HepG2 (cell line): ENCODE measurements around the gene ZNF22. TPM values are rescaled to one million over a fixed set of nuclear protein-coding genes. Genes with fewer than 3 reads are reported as not detected.

Source experiments
- CENPX ChIP-seq: sonication (generic); formaldehyde crosslinking; IDR thresholded peaks from 2 replicates; pipeline ENCODE4 v1.9.0; 2021; ENCODE audit warnings: mild to moderate bottlenecking, missing genetic modification reagents, moderate library complexity
- MNT ChIP-seq: fragments of 450-650 bp; IDR thresholded peaks from 2 replicates; pipeline ENCODE4 v1.6.1; 2016
- MXI1 ChIP-seq: IDR thresholded peaks from 3 replicates; pipeline ENCODE4 v1.6.1; 2012; ENCODE audit warnings: low read depth, low read length, inconsistent platforms, borderline replicate concordance
- PCBP2 ChIP-seq: fragments of 200-400 bp; formaldehyde crosslinking; optimal IDR thresholded peaks from 2 replicates; pipeline ENCODE3; 2018; ENCODE audit warnings: low read length, low read depth; ENCODE audit not compliant: poor library complexity, severe bottlenecking
- RAD21 ChIP-seq: fragments of 450-650 bp; formaldehyde crosslinking; IDR thresholded peaks from 2 replicates; pipeline ENCODE4 v1.5.0; 2020; ENCODE audit warnings: mild to moderate bottlenecking
- RELA ChIP-seq: sonication (generic); formaldehyde crosslinking; IDR thresholded peaks from 2 replicates; pipeline ENCODE4 v1.4.0; 2020; ENCODE audit warnings: missing genetic modification reagents
- RFX3 ChIP-seq: IDR thresholded peaks from 2 replicates; pipeline ENCODE4 v1.6.1; 2016; ENCODE audit warnings: missing biosample characterization, missing genetic modification reagents
- RXRB ChIP-seq: IDR thresholded peaks from 2 replicates; pipeline ENCODE4 v1.6.1; 2016; ENCODE audit warnings: borderline replicate concordance, missing genetic modification reagents, missing compliant biosample characterization
- SKIL ChIP-seq: sonication (generic); formaldehyde crosslinking; IDR thresholded peaks from 2 replicates; pipeline ENCODE4 v1.8.0; 2022; ENCODE audit warnings: missing genetic modification reagents, mild to moderate bottlenecking, moderate library complexity, borderline replicate concordance
- SMAD1 ChIP-seq: sonication (generic); formaldehyde crosslinking; IDR thresholded peaks from 2 replicates; pipeline ENCODE4 v1.4.0; 2020; ENCODE audit warnings: missing genetic modification reagents, low read depth, mild to moderate bottlenecking, borderline replicate concordance
- ZFP36 ChIP-seq: fragments of 150-350 bp; IDR thresholded peaks from 2 replicates; pipeline ENCODE4 v1.6.1; 2018; ENCODE audit warnings: borderline replicate concordance, low read length, low read depth; ENCODE audit not compliant: partially characterized antibody
- ZFP36L2 ChIP-seq: sonication (generic); formaldehyde crosslinking; IDR thresholded peaks from 2 replicates; pipeline ENCODE4 v1.4.0; 2020; ENCODE audit warnings: missing genetic modification reagents
- ZFP90 ChIP-seq: sonication (generic); formaldehyde crosslinking; IDR thresholded peaks from 2 replicates; pipeline ENCODE4 v1.8.0; 2022; ENCODE audit warnings: missing genetic modification reagents, mild to moderate bottlenecking, inconsistent platforms, borderline replicate concordance
- ZFP91 ChIP-seq: sonication (generic); formaldehyde crosslinking; IDR thresholded peaks from 2 replicates; pipeline ENCODE4 v1.9.0; 2022; ENCODE audit warnings: missing genetic modification reagents, mild to moderate bottlenecking, borderline replicate concordance
- ZNF12 ChIP-seq: sonication (generic); formaldehyde crosslinking; IDR thresholded peaks from 2 replicates; pipeline ENCODE4 v1.5.0; 2020; ENCODE audit warnings: missing genetic modification reagents
- ZNF205 ChIP-seq: IDR thresholded peaks from 2 replicates; pipeline ENCODE4 v1.6.1; 2018; ENCODE audit warnings: missing biosample characterization, missing genetic modification reagents
- ZNF24 ChIP-seq: fragments of 450-650 bp; IDR thresholded peaks from 2 replicates; pipeline ENCODE4 v1.6.1; 2017; ENCODE audit warnings: antibody characterized with exemption, mild to moderate bottlenecking
- ZNF275 ChIP-seq: sonication (generic); formaldehyde crosslinking; IDR thresholded peaks from 2 replicates; pipeline ENCODE4 v1.8.0; 2022; ENCODE audit warnings: missing genetic modification reagents, mild to moderate bottlenecking, inconsistent platforms, borderline replicate concordance
- ZNF367 ChIP-seq: sonication (generic); formaldehyde crosslinking; IDR thresholded peaks from 2 replicates; pipeline ENCODE4 v1.4.0; 2020; ENCODE audit warnings: missing genetic modification reagents, borderline replicate concordance
- ZNF512B ChIP-seq: sonication (generic); formaldehyde crosslinking; IDR thresholded peaks from 2 replicates; pipeline ENCODE4 v1.5.1; 2020; ENCODE audit warnings: missing genetic modification reagents, mild to moderate bottlenecking, borderline replicate concordance
- polyA plus RNA-seq, 8 experiments: library from polyadenylated mRNA; depleted of rRNA in 3 of 8; stranded (reverse) in 7 of 8; unstranded in 1 of 8; fragments of >200 nt; fragmentation: Illumina TruSeq in 4 of 8; extraction: Trizol in 4 of 8; gene quantifications; 2 replicates each; pipeline versions ENCODE4 v1.2.1 to v1.2.3, GENCODE V29; 2011 to 2016; ENCODE audit warnings: low read depth in 4 of 8, missing spikeins in 1 of 8, mixed read lengths in 1 of 8; ENCODE audit not compliant: insufficient read depth in 1 of 8
- total RNA-seq, 5 experiments: library from RNA; depleted of rRNA; stranded (reverse); fragments of >200 nt; fragmentation: Illumina TruSeq; extraction: Trizol; gene quantifications; 2 replicates each; pipeline ENCODE4 v1.2.3, GENCODE V29; 2016; ENCODE audit warnings: low read depth in 1 of 5

The ZNF22 gene
- total and polyA plus RNA-seq, 2 of the 13 experiments (the other 11 are each of a cell fraction or from before 2014, with no cell fraction given), result 0.40 to 1.3 TPM

- TF ChIP-seq RAD21 (CRISPR knock-in tag) (no peak), ZFP90 (CRISPR knock-in tag) (no peak), PCBP2 (no peak), CENPX (CRISPR knock-in tag) (no peak), ZFP91 (peak; percentile 59; the same call in 1 of the 2 replicates), RXRB (CRISPR knock-in tag) (peak; percentile 96), SMAD1 (CRISPR knock-in tag) (no peak), MXI1 (no peak; the same call in 2 of the 3 replicates), SKIL (CRISPR knock-in tag) (peak; percentile 79), MNT (peak; percentile 4; the same call in 1 of the 2 replicates), ZFP36L2 (CRISPR knock-in tag) (no peak), ZNF24 (no peak), ZFP36 (no peak), ZNF275 (CRISPR knock-in tag) (no peak), ZNF367 (CRISPR knock-in tag) (no peak), ZNF12 (CRISPR knock-in tag) (0 out of 2 replicates have a peak, but pooled peaks have one; percentile 33), ZNF205 (CRISPR knock-in tag) (no peak), RFX3 (CRISPR knock-in tag) (peak; percentile 46; the same call in 1 of the 2 replicates), ZNF512B (CRISPR knock-in tag) (no peak), RELA (no peak)
Measured at GRCh38 chr10:44995914-44996669, 4.6 kb upstream of the ZNF22 start (continued).
